Measurements from ENCODE around the gene GPATCH3.
"Not testable (repeated sequence)": the region's sequence is repeated elsewhere in the genome, so short reads cannot be mapped to it uniquely, and the experiment has no call there.

The GPATCH3 gene

GRCh38 chr1:26912147-26912490 lies 11.9 kb upstream of the GPATCH3 start:
- no peak for DNase-seq (ENCODE audit: low read depth)

- no peak for DNase-seq (ENCODE audit: low read depth)
These were observed 11.3 kb upstream of the GPATCH3 start for GRCh38 chr1:26911399-26912146.

- DNase-seq (ENCODE audit: low read depth): no peak
These were observed 10.3 kb upstream of the GPATCH3 start for GRCh38 chr1:26910343-26911160.

GRCh38 chr1:26909951-26910342 lies 9.7 kb upstream of the GPATCH3 start:
- DNase-seq (ENCODE audit: low read depth): no peak

- DNase-seq (ENCODE audit: low read depth): no peak
These were observed 7.0 kb upstream of the GPATCH3 start for GRCh38 chr1:26907071-26907917.

- no peak for DNase-seq (ENCODE audit: low read depth)
These were observed 696 bp upstream of the GPATCH3 start for GRCh38 chr1:26900815-26901511.

GRCh38 chr1:26897351-26897750 lies 2.9 kb downstream of the GPATCH3 start:
- no peak for DNase-seq (ENCODE audit: low read depth)

- no peak for DNase-seq (ENCODE audit: low read depth)
These were observed 6.0 kb downstream of the GPATCH3 start for GRCh38 chr1:26894263-26894662.

GRCh38 chr1:26890467-26890796 lies 9.8 kb downstream of the GPATCH3 start:
- no peak for DNase-seq (ENCODE audit: low read depth)

- peak; percentile 60 for DNase-seq (ENCODE audit: low read depth)
These were observed 10.5 kb downstream of the GPATCH3 start, which contains the start of gene GPN2 for GRCh38 chr1:26889551-26890466. Gene GPN2 (minus strand): TSS chr1:26890283. CDS start chr1:26890096, 187 bp downstream.

- DNase-seq (ENCODE audit: low read depth): no peak
These were observed 12.0 kb downstream of the GPATCH3 start for GRCh38 chr1:26888231-26888630.

- DNase-seq (ENCODE audit: low read depth): no peak
These were observed 13.1 kb downstream of the GPATCH3 start for GRCh38 chr1:26887125-26887524.

- no peak for DNase-seq (ENCODE audit: low read depth)
These were observed 17.4 kb downstream of the GPATCH3 start for GRCh38 chr1:26882696-26883463.

- DNase-seq (ENCODE audit: low read depth): not testable (repeated sequence)
These were observed 18.7 kb downstream of the GPATCH3 start for GRCh38 chr1:26881611-26882010.

GRCh38 chr1:26879793-26880192 lies 20.5 kb downstream of the GPATCH3 start:
- no peak for DNase-seq (ENCODE audit: low read depth)

GRCh38 chr1:26877326-26877725 lies 22.9 kb downstream of the GPATCH3 start:
- DNase-seq (ENCODE audit: low read depth): no peak

- DNase-seq (ENCODE audit: low read depth): no peak
These were observed 25.4 kb downstream of the GPATCH3 start for GRCh38 chr1:26874896-26875295.

- not testable (repeated sequence) for DNase-seq (ENCODE audit: low read depth)
These were observed 27.2 kb downstream of the GPATCH3 start for GRCh38 chr1:26873097-26873496.

- DNase-seq (ENCODE audit: low read depth): peak; percentile 87
These were observed 35.4 kb downstream of the GPATCH3 start for GRCh38 chr1:26864610-26865480.

Data from stimulated activated CD8-positive, alpha-beta memory T cell treated with anti-CD3 and anti-CD28 coated beads, Interleukin-7, amount 100 ng/mL, for 24 hours (primary cell).